KOPT-K1 (cell line): ENCODE results near the gene MUC6.

Experiments used
- H3K27ac ChIP-seq: fragments of 200-600 bp; sonication (generic); 2 replicates; pipeline ENCODE4 v1.5.1; 2016; ENCODE audit warnings: antibody characterized with exemption, mild to moderate bottlenecking, low read depth, low read length; ENCODE audit not compliant: poor library complexity, severe bottlenecking
- H3K36me3 ChIP-seq: fragments of 200-600 bp; sonication (generic); 2 replicates; pipeline ENCODE4 v1.5.1; 2017; ENCODE audit warnings: antibody characterized with exemption, mild to moderate bottlenecking, low read length, moderate library complexity; ENCODE audit not compliant: insufficient read depth
- H3K9me3 ChIP-seq: fragments of 200-600 bp; sonication (generic); 2 replicates; pipeline ENCODE4 v1.5.1; 2017; ENCODE audit warnings: antibody characterized with exemption, low read length, mild to moderate bottlenecking; ENCODE audit not compliant: insufficient read depth, poor library complexity, severe bottlenecking

The MUC6 gene

GRCh38 chr11:1028291-1028540 is 8.3 kb downstream of the MUC6 start:
- Histone ChIP-seq H3K9me3 (no peaks in the 10 kb centered on the region), H3K27ac (no peak overlapping the region), H3K36me3 (no peaks in the 10 kb centered on the region)

- no peaks in the 10 kb centered on the region for H3K9me3 ChIP-seq
- no peak overlapping the region for H3K27ac ChIP-seq
Observed at GRCh38 chr11:1027483-1028290, 8.8 kb downstream of the MUC6 start.

GRCh38 chr11:1026641-1027482 is 9.7 kb downstream of the MUC6 start:
- Histone ChIP-seq H3K9me3 (no peaks in the 10 kb centered on the region), H3K36me3 (no peaks in the 10 kb centered on the region), H3K27ac (no peak overlapping the region)

More at GRCh38 chr11:1027483-1028290, 8.8 kb downstream of the MUC6 start:
- H3K36me3 ChIP-seq, result no peaks in the 10 kb centered on the region

GRCh38 chr11:1026163-1026450 is 10.4 kb downstream of the MUC6 start:
- H3K27ac ChIP-seq, result no peak overlapping the region
- H3K9me3 ChIP-seq, result no peaks in the 10 kb centered on the region
- H3K36me3 ChIP-seq, result no peaks in the 10 kb centered on the region

GRCh38 chr11:1025410-1026162 is 10.9 kb downstream of the MUC6 start:
- Histone ChIP-seq H3K9me3 (no peaks in the 10 kb centered on the region), H3K36me3 (no peaks in the 10 kb centered on the region), H3K27ac (no peak overlapping the region)

- no peaks in the 10 kb centered on the region for H3K36me3 ChIP-seq
- no peaks in the 10 kb centered on the region for H3K9me3 ChIP-seq
- H3K27ac ChIP-seq, result no peak overlapping the region
Observed at GRCh38 chr11:1024597-1025409, 11.7 kb downstream of the MUC6 start.

GRCh38 chr11:1023811-1024596 is 12.5 kb downstream of the MUC6 start:
- H3K9me3 ChIP-seq, result no peaks in the 10 kb centered on the region
- H3K27ac ChIP-seq, result no peak overlapping the region
- H3K36me3 ChIP-seq, result no peaks in the 10 kb centered on the region

GRCh38 chr11:1022908-1023810 is 13.4 kb downstream of the MUC6 start:
- Histone ChIP-seq H3K27ac (no peak overlapping the region), H3K36me3 (no peaks in the 10 kb centered on the region), H3K9me3 (no peaks in the 10 kb centered on the region)

- H3K36me3 ChIP-seq, result no peaks in the 10 kb centered on the region
- H3K27ac ChIP-seq, result no peak overlapping the region
Observed at GRCh38 chr11:1022411-1022810, 14.1 kb downstream of the MUC6 start.

GRCh38 chr11:1020211-1020905 is 16.2 kb downstream of the MUC6 start:
- no peak overlapping the region for H3K27ac ChIP-seq
- H3K36me3 ChIP-seq, result no peaks in the 10 kb centered on the region
- H3K9me3 ChIP-seq, result no peaks in the 10 kb centered on the region

More at GRCh38 chr11:1022411-1022810, 14.1 kb downstream of the MUC6 start:
- H3K9me3 ChIP-seq, result no peaks in the 10 kb centered on the region

- Histone ChIP-seq H3K9me3 (no peaks in the 10 kb centered on the region), H3K27ac (no peak overlapping the region), H3K36me3 (no peaks in the 10 kb centered on the region)
Observed at GRCh38 chr11:1019321-1019910, 17.1 kb downstream of the MUC6 start.

GRCh38 chr11:1018091-1018490 is 18.4 kb downstream of the MUC6 start:
- Histone ChIP-seq H3K9me3 (no peaks in the 10 kb centered on the region), H3K36me3 (no peaks in the 10 kb centered on the region), H3K27ac (no peak overlapping the region)
